B cell (primary cell): Measurements from ENCODE around the gene ADGRA1. TPM values are rescaled to one million over a fixed set of nuclear protein-coding genes. Genes with fewer than 3 reads are reported as not detected.

Experiments
- ATAC-seq: fragments of 200-7000 bp; cut with Tn5 transposase; one replicate; pipeline ENCODE4 v1.10.0; 2021; ENCODE audit warnings: low read depth, mild to moderate bottlenecking, moderate number of reproducible peaks, moderate library complexity
- CTCF ChIA-PET: fragments of 350-600 bp; sonication (Branson Sonifier 250); formaldehyde crosslinking; loops from one replicate; lab custom pipeline; 2021; ENCODE audit warnings: antibody characterized with exemption, inconsistent platforms; lab: Charles Lee
- POLR2A ChIA-PET: fragments of 350-600 bp; sonication (Branson Sonifier 250); formaldehyde crosslinking; loops from one replicate; lab custom pipeline; 2021; ENCODE audit warnings: antibody characterized with exemption; lab: Charles Lee
- DNase-seq: peaks from one replicate; pipeline ENCODE4 v3.0.0; 2013
- H2AFZ ChIP-seq: 2 replicates; pipeline ENCODE4 v1.6.1; 2012; ENCODE audit warnings: mild to moderate bottlenecking, low read depth, low read length; ENCODE audit not compliant: insufficient read depth, poor library complexity, severe bottlenecking
- H3K27ac ChIP-seq, 2 donors: 1 replicate in 1 of 2; 2 replicates in 1 of 2; pipeline ENCODE4 v1.5.1; 2012 to 2013; ENCODE audit warnings: low read length in 2 of 2, mild to moderate bottlenecking in 2 of 2, moderate library complexity in 1 of 2
- H3K27me3 ChIP-seq, 4 experiments: fragments of 200-600 bp in 1 of 4; sonication (generic) in 1 of 4; replicated peaks in 1 of 4; 1 replicate in 2 of 4; 2 replicates in 2 of 4; pipeline versions ENCODE4 v1.6.1 to v1.7.0; 2013 to 2016; ENCODE audit warnings: low read length in 3 of 4, mild to moderate bottlenecking in 2 of 4, mixed read lengths in 1 of 4, moderate library complexity in 1 of 4; ENCODE audit not compliant: insufficient read depth in 4 of 4, control insufficient read depth in 3 of 4; ENCODE audit errors: control extremely low read depth in 1 of 4
- H3K36me3 ChIP-seq, 2 experiments: replicated peaks in 1 of 2; 1 replicate in 1 of 2; 2 replicates in 1 of 2; pipeline versions ENCODE4 v1.6.1 to v1.7.1; 2013; ENCODE audit warnings: low read length in 1 of 2; ENCODE audit not compliant: insufficient read depth in 2 of 2, control insufficient read depth in 1 of 2; ENCODE audit errors: control extremely low read depth in 1 of 2, extremely low read depth in 1 of 2
- H3K4me1 ChIP-seq, 2 donors: fragments of 200-600 bp in 1 of 2; sonication (generic) in 1 of 2; 1 replicate in 1 of 2; 2 replicates in 1 of 2; pipeline versions ENCODE4 v1.5.1 to v1.6.1; 2013 to 2017; ENCODE audit warnings: low read length in 2 of 2; ENCODE audit not compliant: control insufficient read depth in 2 of 2, insufficient read depth in 2 of 2
- H3K4me2 ChIP-seq: replicated peaks from 2 replicates; pipeline ENCODE3; 2012; ENCODE audit warnings: mild to moderate bottlenecking, low read depth, low read length; ENCODE audit not compliant: poor library complexity, severe bottlenecking
- H3K4me3 ChIP-seq, 5 experiments: fragments of 200-600 bp in 1 of 5; sonication (generic) in 1 of 5; 1 replicate in 3 of 5; 2 replicates in 2 of 5; pipeline versions ENCODE4 v1.5.1 to v1.7.0; 2011 to 2016; ENCODE audit warnings: low read length in 4 of 5, mild to moderate bottlenecking in 4 of 5, low read depth in 2 of 5, control low read depth in 1 of 5, moderate library complexity in 1 of 5; ENCODE audit not compliant: insufficient read depth in 1 of 5; ENCODE audit errors: control extremely low read depth in 1 of 5, extremely low read depth in 1 of 5
- H3K79me2 ChIP-seq: fragments of 200-600 bp; sonication (generic); one replicate; pipeline ENCODE4 v1.6.0; 2016; ENCODE audit warnings: low read length; ENCODE audit not compliant: control insufficient read depth, insufficient read depth
- H3K9ac ChIP-seq: fragments of 200-600 bp; sonication (generic); 2 replicates; pipeline ENCODE4 v1.6.1; 2017; ENCODE audit warnings: mild to moderate bottlenecking, low read length, moderate library complexity
- H3K9me3 ChIP-seq, 3 donors: one replicate each; pipeline versions ENCODE4 v1.6.1 to v1.7.1; 2013; ENCODE audit warnings: low read length in 2 of 3; ENCODE audit not compliant: control insufficient read depth in 2 of 3, insufficient read depth in 1 of 3; ENCODE audit errors: control extremely low read depth in 1 of 3
- H4K20me1 ChIP-seq: 2 replicates; pipeline ENCODE4 v1.6.0; 2012; ENCODE audit warnings: mild to moderate bottlenecking, low read length; ENCODE audit not compliant: insufficient read depth, control insufficient read depth, poor library complexity, severe bottlenecking
- H3K27ac Mint-ChIP-seq: one replicate; pipeline ENCODE4 v1.8.0; 2021; ENCODE audit warnings: mixed read lengths
- H3K27me3 Mint-ChIP-seq: one replicate; pipeline ENCODE4 v1.8.0; 2021; ENCODE audit warnings: mixed read lengths
- H3K4me1 Mint-ChIP-seq: one replicate; pipeline ENCODE4 v1.8.0; 2021; ENCODE audit warnings: mixed read lengths
- H3K4me3 Mint-ChIP-seq: one replicate; pipeline ENCODE4 v1.8.0; 2021; ENCODE audit warnings: mixed read lengths
- H3K9me3 Mint-ChIP-seq: one replicate; pipeline ENCODE4 v1.8.0; 2022; ENCODE audit warnings: mixed read lengths; ENCODE audit not compliant: insufficient read depth
- CTCF ChIP-seq: fragments of 200-600 bp; IDR thresholded peaks from one replicate; pipeline ENCODE4 v1.8.0; 2022; ENCODE audit warnings: antibody characterized with exemption, mild to moderate bottlenecking
- EZH2 ChIP-seq: IDR thresholded peaks from 2 replicates; pipeline ENCODE4 v1.6.1; 2012; ENCODE audit warnings: borderline replicate concordance, low read depth, mild to moderate bottlenecking, moderate library complexity, low read length; ENCODE audit not compliant: insufficient read depth, poor library complexity, severe bottlenecking
- WGBS: methylation state at CpG from one replicate; pipeline ENCODE4 v1.1.5; 2013; ENCODE audit warnings: missing lambda C conversion rate; ENCODE audit not compliant: insufficient coverage; 5-methylcytosine and 5-hydroxymethylcytosine counted together
- intact Hi-C: fragments of 100-400 bp; cut with micrococcal nuclease; formaldehyde crosslinking; loops from one replicate; pipeline ENCODE4 v1.10.0; 2022
- polyA plus RNA-seq: library from polyadenylated mRNA; depleted of rRNA; stranded (reverse); fragments of >200 nt; gene quantifications from 2 replicates; pipeline ENCODE4 v1.2.3, GENCODE V29; 2012
- total RNA-seq, 2 donors: library from RNA; stranded (reverse); fragments of 120-200 nt in 1 of 2; gene quantifications; 1 replicate in 1 of 2; 2 replicates in 1 of 2; pipeline versions ENCODE4 v1.2.3 to v1.2.4, GENCODE V29; 2013 to 2022

ADGRA1 gene
- total and polyA plus RNA-seq, 2 donors (not counting 1 experiment from before 2014, with no cell fraction given), result not detected

GRCh38 chr10:133103311-133103910, 15.7 kb downstream of the ADGRA1 start:
- no peak overlapping the region for H2AFZ ChIP-seq
- H3K4me1 ChIP-seq, result no peaks in the 10 kb centered on the region
- no peak overlapping the region for H3K4me2 ChIP-seq
- H3K9me3 Mint-ChIP-seq, result peaks cover 5% of the 10 kb centered on the region
- H3K36me3 ChIP-seq, result no peaks in the 10 kb centered on the region
- no peak overlapping the region for H3K4me3 Mint-ChIP-seq
- peaks cover 0 to 9% (median 0%) of the 10 kb centered on the region in 4 experiments for H3K27me3 ChIP-seq
- no peaks in the 10 kb centered on the region for H4K20me1 ChIP-seq
- intact Hi-C loops, result no loop called here
- H3K9me3 ChIP-seq, result peaks cover 4 to 31% (median 14%) of the 10 kb centered on the region in 3 donors
- POLR2A ChIA-PET, result no interaction called here
- H3K4me1 Mint-ChIP-seq, result peaks cover 4% of the 10 kb centered on the region
- ATAC-seq, result no peak
- peaks cover 8% of the 10 kb centered on the region for H3K27me3 Mint-ChIP-seq
- H3K4me3 ChIP-seq, result no peak overlapping the region
- DNase-seq, result no peak
- H3K79me2 ChIP-seq, result no peaks in the 10 kb centered on the region
- no peak overlapping the region for H3K9ac ChIP-seq
- H3K27ac ChIP-seq, result no peak overlapping the region
- no peak for TF ChIP-seq EZH2
- no peak for TF ChIP-seq CTCF
- WGBS, result 92% methylated on average over 24 of the region's 24 CpGs
- H3K27ac Mint-ChIP-seq, result no peak overlapping the region
- CTCF ChIA-PET, result no interaction called here

DNA sequence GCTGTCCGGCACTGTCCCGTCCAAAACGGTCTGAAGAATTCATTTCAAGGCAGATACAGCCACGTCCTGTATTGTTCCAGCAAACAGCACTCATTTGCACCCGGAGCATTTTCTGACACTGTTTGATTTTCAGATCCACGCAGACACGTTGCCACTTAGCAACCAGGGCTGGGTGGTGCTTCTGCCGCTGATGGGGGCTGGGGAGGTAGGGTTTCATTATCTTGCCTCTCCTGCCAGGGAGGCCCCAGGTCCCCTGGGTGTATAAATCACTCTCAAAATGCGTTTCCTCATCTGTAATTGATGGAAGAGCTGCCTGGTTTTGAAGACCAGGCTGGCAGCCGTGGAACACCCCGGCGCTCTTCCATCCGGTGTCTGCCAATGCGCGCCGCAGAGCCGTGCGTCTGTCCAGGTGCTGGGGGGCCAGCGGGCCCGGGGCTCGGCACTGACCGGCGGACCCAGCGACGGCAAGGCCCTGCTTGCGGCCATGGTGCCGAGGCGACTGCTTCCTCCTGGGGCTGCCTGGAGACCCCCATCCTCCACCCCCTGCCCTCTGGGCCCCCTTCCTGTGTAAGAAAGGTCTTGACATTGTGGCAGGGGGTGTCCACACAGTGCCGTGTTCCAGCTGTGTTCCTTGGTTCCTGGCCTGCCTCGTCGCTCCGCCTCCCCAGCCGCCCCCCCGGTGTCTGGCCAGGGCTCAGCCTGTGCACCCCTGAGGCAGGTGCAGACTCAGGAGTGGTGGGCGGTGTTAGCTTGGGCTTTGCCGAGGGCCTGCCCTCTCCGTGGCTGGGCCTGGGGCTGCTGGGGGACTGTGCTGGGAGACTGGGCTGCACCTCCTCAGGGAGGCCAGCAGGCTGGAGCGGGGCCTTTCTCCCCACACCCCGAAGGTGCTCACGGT, 16.6 kb downstream of the ADGRA1 start:
- H3K4me2 ChIP-seq, result no peak overlapping the region
- no peak for ATAC-seq
- Mint-ChIP-seq H3K9me3 (peaks cover 5% of the 10 kb centered on the region), H3K27me3 (peaks cover 8% of the 10 kb centered on the region), H3K4me3 (no peak overlapping the region), H3K4me1 (peaks cover 4% of the 10 kb centered on the region), H3K27ac (no peak overlapping the region)
- peaks cover 4 to 38% (median 16%) of the 10 kb centered on the region in 3 donors for H3K9me3 ChIP-seq
- no peak for DNase-seq
- H3K27ac ChIP-seq, result no peak overlapping the region
- WGBS, result 34% methylated on average over 26 of the region's 40 CpGs
- no peaks in the 10 kb centered on the region for H3K36me3 ChIP-seq
- H3K9ac ChIP-seq, result no peak overlapping the region
- no peak overlapping the region for H2AFZ ChIP-seq
- ChIA-PET CTCF (interaction anchor here (0.6 kb wide), 1 partner anchor 40 kb away, joined by 4 read pairs; no protein-coding TSS in a partner anchor), POLR2A (no interaction called here)
- no peaks in the 10 kb centered on the region for H3K79me2 ChIP-seq
- intact Hi-C loops, result no loop called here
- H4K20me1 ChIP-seq, result no peaks in the 10 kb centered on the region
- no peak overlapping the region for H3K4me3 ChIP-seq
- no peaks in the 10 kb centered on the region for H3K4me1 ChIP-seq
- peaks cover 0 to 9% (median 0%) of the 10 kb centered on the region in 4 experiments for H3K27me3 ChIP-seq
- TF ChIP-seq CTCF (no peak), EZH2 (no peak)
